GM23248 (cell line): ENCODE data around the gene STRN4. TPM values are rescaled to one million over a fixed set of nuclear protein-coding genes. Genes with fewer than 3 reads are reported as not detected.

Experiments used
- DNase-seq: peaks from one replicate; pipeline ENCODE4 v3.0.0-alpha.2; 2015
- H2AFZ ChIP-seq: fragments of 200-600 bp; sonication (generic); 2 replicates; pipeline ENCODE4 v1.6.1; 2016; ENCODE audit warnings: antibody characterized with exemption
- H3F3A ChIP-seq: fragments of 200-600 bp; sonication (generic); 2 replicates; pipeline ENCODE4 v1.6.1; 2016; ENCODE audit warnings: mild to moderate bottlenecking, antibody characterized with exemption, mixed run types; ENCODE audit not compliant: insufficient read depth
- H3K27ac ChIP-seq: fragments of 200-600 bp; sonication (generic); 2 replicates; pipeline ENCODE4 v1.5.1; 2016; ENCODE audit warnings: mild to moderate bottlenecking
- H3K27me3 ChIP-seq: fragments of 200-600 bp; sonication (generic); replicated peaks from 2 replicates; pipeline ENCODE4 v1.6.1; 2016; ENCODE audit warnings: mild to moderate bottlenecking; ENCODE audit not compliant: insufficient read depth
- H3K36me3 ChIP-seq: fragments of 200-600 bp; sonication (generic); 2 replicates; pipeline ENCODE4 v1.6.1; 2016; ENCODE audit warnings: low read depth, mild to moderate bottlenecking
- H3K4me1 ChIP-seq: fragments of 200-600 bp; sonication (generic); 2 replicates; pipeline ENCODE4 v1.6.1; 2016; ENCODE audit warnings: mild to moderate bottlenecking; ENCODE audit not compliant: insufficient read depth
- H3K4me2 ChIP-seq: fragments of 200-600 bp; sonication (generic); one replicate; pipeline ENCODE4 v1.6.1; 2016; ENCODE audit warnings: mild to moderate bottlenecking; ENCODE audit not compliant: unreplicated experiment
- H3K4me3 ChIP-seq: fragments of 200-600 bp; sonication (generic); 2 replicates; pipeline ENCODE4 v1.5.1; 2016; ENCODE audit warnings: mild to moderate bottlenecking
- H3K79me2 ChIP-seq: fragments of 200-600 bp; sonication (generic); 2 replicates; pipeline ENCODE4 v1.6.1; 2016; ENCODE audit warnings: mild to moderate bottlenecking; ENCODE audit not compliant: insufficient read depth
- H3K9ac ChIP-seq: fragments of 200-600 bp; sonication (generic); 2 replicates; pipeline ENCODE4 v1.6.1; 2016; ENCODE audit warnings: mild to moderate bottlenecking
- H3K9me2 ChIP-seq: fragments of 200-600 bp; sonication (generic); 2 replicates; pipeline ENCODE4 v1.6.1; 2016; ENCODE audit warnings: mixed run types, mild to moderate bottlenecking, moderate library complexity; ENCODE audit not compliant: insufficient read depth
- H3K9me3 ChIP-seq: fragments of 200-600 bp; sonication (generic); one replicate; pipeline ENCODE4 v1.6.1; 2017; ENCODE audit warnings: low read depth
- H4K20me1 ChIP-seq: fragments of 200-600 bp; sonication (generic); 2 replicates; pipeline ENCODE4 v1.6.0; 2016; ENCODE audit not compliant: insufficient read depth
- EZH2 ChIP-seq: fragments of 200-600 bp; sonication (generic); IDR thresholded peaks from 2 replicates; pipeline ENCODE4 v1.6.1; 2018; ENCODE audit warnings: antibody characterized with exemption, mild to moderate bottlenecking; ENCODE audit not compliant: insufficient read depth, poor library complexity, severe bottlenecking
- EZH2phosphoT487 ChIP-seq: fragments of 200-600 bp; sonication (generic); IDR thresholded peaks from 2 replicates; pipeline ENCODE4 v1.6.1; 2018; ENCODE audit warnings: antibody characterized with exemption, moderate library complexity, mild to moderate bottlenecking, low read depth; ENCODE audit not compliant: insufficient read depth
- WGBS, 2 experiments: methylation state at CpG; one replicate each; pipeline ENCODE4 v1.1.6; 2015 to 2017; ENCODE audit warnings: low lambda C conversion rate in 2 of 2, low coverage in 1 of 2; ENCODE audit errors: missing lambda C conversion rate in 2 of 2; 5-methylcytosine and 5-hydroxymethylcytosine counted together
- in situ Hi-C: fragments of 300-500 bp; cut with MboI; formaldehyde crosslinking; loops from 2 replicates; pipeline ENCODE4 v1.15.0; 2020
- polyA plus RNA-seq: library from polyadenylated mRNA; unstranded; fragments of >200 nt; fragmentation: Nextera tagmentation; extraction: Ambion mirVana; gene quantifications from 2 replicates; pipeline ENCODE4 v1.2.1, GENCODE V29; 2016
- total RNA-seq: library from RNA; depleted of rRNA; stranded (reverse); fragments of >200 nt; shearing (Covaris generic); gene quantifications from 2 replicates; pipeline ENCODE4 v1.2.3, GENCODE V29; 2014

Gene STRN4
- total and polyA plus RNA-seq, 2 experiments from 2014 or later, result 45.9 to 75.7 TPM

GRCh38 chr19:46748325-46749109 lies 2.3 kb upstream of the STRN4 start:
- Histone ChIP-seq H3K27me3 (no peaks in the 10 kb centered on the region), H3K27ac (no peak overlapping the region), H2AFZ (no peak overlapping the region), H3K9me2 (no peaks in the 10 kb centered on the region), H3K9me3 (no peaks in the 10 kb centered on the region), H3K4me1 (no peaks in the 10 kb centered on the region), H4K20me1 (no peaks in the 10 kb centered on the region; the same call in 1 of the 2 replicates), H3K4me3 (no peak overlapping the region), H3K9ac (no peak overlapping the region), H3F3A (no peaks in the 10 kb centered on the region), H3K79me2 (peaks cover 33% of the 10 kb centered on the region), H3K4me2 (no peak overlapping the region), H3K36me3 (peaks cover 6% of the 10 kb centered on the region; the same call in 1 of the 2 replicates)
- DNase-seq, result peak; percentile 73
- TF ChIP-seq EZH2phosphoT487 (no peak), EZH2 (no peak)
- WGBS, 2 experiments, result 70% methylated on average over 21 of the region's 21 CpGs
- in situ Hi-C loops, result no loop called here

DNA sequence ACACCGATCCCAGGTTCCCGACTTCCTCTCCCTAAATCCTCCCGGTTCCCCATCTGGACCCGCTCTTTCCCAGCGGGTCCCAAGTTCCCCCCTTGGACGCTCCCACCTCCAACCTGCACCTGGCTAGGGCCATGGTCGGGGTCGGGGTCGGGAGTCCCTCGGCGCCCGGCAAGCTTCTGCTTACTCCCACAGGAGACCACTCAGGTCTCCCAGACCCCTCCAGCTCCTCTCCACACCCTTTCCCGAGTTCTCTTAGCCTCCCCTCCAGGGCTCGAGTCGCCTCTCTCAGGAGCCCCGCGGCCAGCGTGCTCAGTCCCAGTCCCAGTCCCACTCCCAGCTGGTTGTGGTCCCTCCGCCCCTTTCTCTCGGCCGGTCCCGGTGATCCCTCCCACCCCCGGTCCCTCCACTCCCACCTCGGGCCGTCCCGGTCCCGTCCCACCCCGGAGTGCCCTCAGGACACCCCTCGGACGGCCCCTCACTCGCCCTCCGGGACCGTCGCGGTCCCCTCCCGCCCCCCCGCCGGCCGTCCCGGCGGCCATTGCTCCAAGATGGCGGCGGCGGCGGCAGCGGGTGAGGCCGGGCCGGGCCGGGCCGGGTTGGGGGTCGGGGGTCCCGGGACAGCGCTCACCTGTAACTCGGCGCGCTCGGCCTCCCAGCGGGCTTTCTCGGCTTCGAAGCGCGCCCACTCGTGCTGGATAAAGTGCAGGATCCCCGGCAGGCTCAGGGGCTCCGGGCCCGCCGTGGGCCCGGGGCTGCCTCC lies 549 bp downstream of the STRN4 start, which contains the start of gene FKRP:
FKRP (plus strand) TSS at position 537 of the 760 bp plus-strand sequence. CDS start 9,394 bp downstream, outside the sequence.
- H2AFZ ChIP-seq, result peak within 1 kb of the TSS; percentile 69
- H3K4me3 ChIP-seq, result peak within 1 kb of the TSS; percentile 95
- peaks cover 9% of the 10 kb centered on the region; the same call in 1 of the 2 replicates for H4K20me1 ChIP-seq
- H3K79me2 ChIP-seq, result peaks cover 61% of the 10 kb centered on the region
- H3F3A ChIP-seq, result no peaks in the 10 kb centered on the region
- H3K4me2 ChIP-seq, result peak within 1 kb of the TSS; percentile 97
- H3K36me3 ChIP-seq, result peaks cover 6% of the 10 kb centered on the region; the same call in 1 of the 2 replicates
- TF ChIP-seq EZH2 (no peak), EZH2phosphoT487 (no peak)
- no peak within 1 kb of the TSS; the same call in 1 of the 2 replicates for H3K27ac ChIP-seq
- no peaks in the 10 kb centered on the region for H3K4me1 ChIP-seq
- H3K9me3 ChIP-seq, result no peaks in the 10 kb centered on the region
- H3K27me3 ChIP-seq, result no peaks in the 10 kb centered on the region
- H3K9me2 ChIP-seq, result no peaks in the 10 kb centered on the region
- H3K9ac ChIP-seq, result peak within 1 kb of the TSS; percentile 86
- 1% methylated on average over 12 to 50 of the region's 68 CpGs for WGBS, 2 experiments
- DNase-seq, result peak; percentile 54
- in situ Hi-C loops, result no loop called here

- H4K20me1 ChIP-seq, result peaks cover 9% of the 10 kb centered on the region; the same call in 1 of the 2 replicates
Observed at GRCh38 chr19:46745030-46745429, 1.2 kb downstream of the STRN4 start.

More at GRCh38 chr19:46745030-46745429, 1.2 kb downstream of the STRN4 start:
- no peaks in the 10 kb centered on the region for H3K9me3 ChIP-seq
- no peaks in the 10 kb centered on the region for H3F3A ChIP-seq
- DNase-seq, result peak; percentile 41
- TF ChIP-seq EZH2 (no peak), EZH2phosphoT487 (no peak)
- no peaks in the 10 kb centered on the region for H3K9me2 ChIP-seq
- peak overlapping the region; percentile 95 for H3K4me3 ChIP-seq
- H3K27ac ChIP-seq, result no peak overlapping the region
- WGBS, 2 experiments, result 17 to 29% methylated on average over 8 of the region's 8 CpGs
- peak overlapping the region; percentile 86 for H3K9ac ChIP-seq
- in situ Hi-C loops, result no loop called here
- peaks cover 68% of the 10 kb centered on the region for H3K79me2 ChIP-seq
- H2AFZ ChIP-seq, result 0 out of 2 replicates have a peak overlapping the region, but pooled peaks have one; percentile 56
- H3K4me2 ChIP-seq, result peak overlapping the region; percentile 97
- peaks cover 6% of the 10 kb centered on the region; the same call in 1 of the 2 replicates for H3K36me3 ChIP-seq
- no peaks in the 10 kb centered on the region for H3K4me1 ChIP-seq
- H3K27me3 ChIP-seq, result no peaks in the 10 kb centered on the region
